Measurements from ENCODE around the gene SAXO1. TPM values are rescaled to one million over a fixed set of nuclear protein-coding genes. Genes with fewer than 3 reads are reported as not detected.
"Not testable (repeated sequence)": the region's sequence is repeated elsewhere in the genome, so short reads cannot be mapped to it uniquely, and the experiment has no call there.

Gene SAXO1
- total RNA-seq, 2 experiments from 2014 or later, result 0.07 TPM; not detected in 1

DNA sequence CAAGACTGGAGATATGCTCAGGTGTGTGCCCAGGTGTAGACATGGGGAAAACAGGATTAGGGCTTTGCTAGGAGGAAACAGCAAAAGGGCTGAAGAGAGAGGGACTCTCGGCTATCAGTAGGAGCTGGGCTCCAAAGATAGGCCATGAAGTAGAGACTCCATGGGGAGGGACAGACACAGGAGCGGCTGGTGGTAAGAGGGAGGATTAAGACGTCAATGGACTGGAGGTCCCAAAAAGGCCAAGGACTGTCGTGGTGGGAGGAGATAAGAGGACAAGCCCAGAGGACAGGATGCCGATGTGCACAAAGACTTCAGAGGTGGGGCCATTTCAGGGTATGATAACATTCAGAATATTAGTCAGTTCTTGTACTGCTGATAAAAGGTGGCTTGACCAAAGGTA is 93.1 kb downstream of the SAXO1 start:
- peaks cover 1% of the 10 kb centered on the region for H3K27me3 Mint-ChIP-seq
- no peak for ATAC-seq

GRCh38 chr9:18936094-18936871 is 96.7 kb downstream of the SAXO1 start:
- Mint-ChIP-seq H3K36me3 (ENCODE audit: low read depth) (no peaks in the 10 kb centered on the region), H3K27ac (no peak overlapping the region), H3K4me3 (no peak overlapping the region), H3K27me3 (no peaks in the 10 kb centered on the region), H3K4me1 (ENCODE audit: low read depth) (no peaks in the 10 kb centered on the region), H3K9me3 (no peaks in the 10 kb centered on the region)
- ChIA-PET POLR2A (no interaction called here), CTCF (no interaction called here)
- TF ChIP-seq, protein P1, sequence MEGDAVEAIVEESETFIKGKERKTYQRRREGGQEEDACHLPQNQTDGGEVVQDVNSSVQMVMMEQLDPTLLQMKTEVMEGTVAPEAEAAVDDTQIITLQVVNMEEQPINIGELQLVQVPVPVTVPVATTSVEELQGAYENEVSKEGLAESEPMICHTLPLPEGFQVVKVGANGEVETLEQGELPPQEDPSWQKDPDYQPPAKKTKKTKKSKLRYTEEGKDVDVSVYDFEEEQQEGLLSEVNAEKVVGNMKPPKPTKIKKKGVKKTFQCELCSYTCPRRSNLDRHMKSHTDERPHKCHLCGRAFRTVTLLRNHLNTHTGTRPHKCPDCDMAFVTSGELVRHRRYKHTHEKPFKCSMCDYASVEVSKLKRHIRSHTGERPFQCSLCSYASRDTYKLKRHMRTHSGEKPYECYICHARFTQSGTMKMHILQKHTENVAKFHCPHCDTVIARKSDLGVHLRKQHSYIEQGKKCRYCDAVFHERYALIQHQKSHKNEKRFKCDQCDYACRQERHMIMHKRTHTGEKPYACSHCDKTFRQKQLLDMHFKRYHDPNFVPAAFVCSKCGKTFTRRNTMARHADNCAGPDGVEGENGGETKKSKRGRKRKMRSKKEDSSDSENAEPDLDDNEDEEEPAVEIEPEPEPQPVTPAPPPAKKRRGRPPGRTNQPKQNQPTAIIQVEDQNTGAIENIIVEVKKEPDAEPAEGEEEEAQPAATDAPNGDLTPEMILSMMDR (IDR thresholded peaks at IDR 0.05), result no peak
- ATAC-seq (no peak), DNase-seq (no peak)
- intact Hi-C loops (cut with micrococcal nuclease), result no loop called here

More for the DNA sequence above, 93.1 kb downstream of the SAXO1 start:
- Mint-ChIP-seq H3K4me3 (no peak overlapping the region), H3K36me3 (ENCODE audit: low read depth) (no peaks in the 10 kb centered on the region), H3K27ac (no peak overlapping the region), H3K9me3 (no peaks in the 10 kb centered on the region), H3K4me1 (ENCODE audit: low read depth) (no peaks in the 10 kb centered on the region)
- TF ChIP-seq, protein P1 (IDR thresholded peaks at IDR 0.05), result no peak
- intact Hi-C loops (cut with micrococcal nuclease), result no loop called here
- DNase-seq, result no peak
- ChIA-PET POLR2A (no interaction called here), CTCF (interaction anchor here (1.0 kb wide), 1 partner anchor 89 kb away, joined by 3 read pairs; no protein-coding TSS in a partner anchor)

DNA sequence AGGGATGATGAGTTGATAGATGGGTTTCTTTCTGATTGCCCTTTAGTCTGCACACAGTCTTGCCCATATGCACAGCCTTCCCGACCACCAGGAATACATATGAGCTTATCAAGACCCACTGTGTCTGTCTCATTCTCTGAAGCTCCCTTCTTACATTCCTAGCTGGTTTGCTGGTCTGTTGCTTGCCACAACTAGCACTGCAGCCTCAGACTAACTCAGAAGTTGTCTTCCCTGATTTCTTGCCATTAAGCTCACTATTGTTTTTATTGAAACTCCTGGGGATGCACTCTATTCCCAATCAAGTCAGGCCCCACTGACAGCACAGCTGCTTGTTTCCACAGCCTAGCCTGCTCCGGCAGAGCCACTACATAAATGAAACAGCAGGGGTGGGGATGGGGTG is 97.5 kb downstream of the SAXO1 start:
- no peaks in the 10 kb centered on the region for H3K27me3 Mint-ChIP-seq
- intact Hi-C loops (cut with micrococcal nuclease), result no loop called here
- TF ChIP-seq, protein P1 (IDR thresholded peaks at IDR 0.05), result no peak
- POLR2A ChIA-PET, result no interaction called here
- ATAC-seq (no peak), DNase-seq (no peak)
- H3K4me1 Mint-ChIP-seq (ENCODE audit: low read depth), result no peaks in the 10 kb centered on the region
- no peak overlapping the region for H3K27ac Mint-ChIP-seq
- no peak overlapping the region for H3K4me3 Mint-ChIP-seq
- H3K9me3 Mint-ChIP-seq, result no peaks in the 10 kb centered on the region
- no peaks in the 10 kb centered on the region for H3K36me3 Mint-ChIP-seq (ENCODE audit: low read depth)
- CTCF ChIA-PET, result no interaction called here

GRCh38 chr9:18930611-18931010 is 102.4 kb downstream of the SAXO1 start:
- POLR2A ChIA-PET, H3K4me3 Mint-ChIP-seq: not testable (repeated sequence)

GRCh38 chr9:18928711-18929110 is 104.3 kb downstream of the SAXO1 start:
- H3K27me3 Mint-ChIP-seq, result no peaks in the 10 kb centered on the region
- CTCF ChIA-PET, result interaction anchor here (1.2 kb wide), 1 partner anchor 674 kb away, joined by 3 read pairs; no protein-coding TSS in a partner anchor
- POLR2A ChIA-PET, result no interaction called here
- DNase-seq, result no peak
- no peaks in the 10 kb centered on the region for H3K36me3 Mint-ChIP-seq (ENCODE audit: low read depth)
- no peak overlapping the region for H3K27ac Mint-ChIP-seq
- TF ChIP-seq, protein P1 (IDR thresholded peaks at IDR 0.05), result no peak
- H3K4me3 Mint-ChIP-seq, result no peak overlapping the region
- no peaks in the 10 kb centered on the region for H3K9me3 Mint-ChIP-seq
- intact Hi-C loops (cut with micrococcal nuclease), result no loop called here
- ATAC-seq, result no peak
- H3K4me1 Mint-ChIP-seq (ENCODE audit: low read depth), result no peaks in the 10 kb centered on the region

More at GRCh38 chr9:18930611-18931010, 102.4 kb downstream of the SAXO1 start:
- H3K27me3 Mint-ChIP-seq; H3K9me3 Mint-ChIP-seq; ATAC-seq; H3K36me3 Mint-ChIP-seq (ENCODE audit: low read depth); H3K4me1 Mint-ChIP-seq (ENCODE audit: low read depth); DNase-seq; CTCF ChIA-PET; H3K27ac Mint-ChIP-seq; intact Hi-C loops (cut with micrococcal nuclease): not testable (repeated sequence)
